GM21390 (cell line): ENCODE measurements around the gene CLMP.

ENCODE experiments used
- ATAC-seq: cut with Tn5 transposase; IDR thresholded peaks from one replicate; pipeline ENCODE4 v1.9.1; 2021; ENCODE audit not compliant: unreplicated experiment

The CLMP gene

GRCh38 chr11:123087657-123088056, 107.4 kb downstream of the CLMP start:
- peak; percentile 99 for ATAC-seq

- no peak for ATAC-seq
Measured at GRCh38 chr11:123086305-123086704, 108.7 kb downstream of the CLMP start.

GRCh38 chr11:123085497-123085896, 109.6 kb downstream of the CLMP start:
- no peak for ATAC-seq

GRCh38 chr11:123084454-123084853, 110.6 kb downstream of the CLMP start:
- ATAC-seq: no peak

GRCh38 chr11:123083623-123084029, 111.4 kb downstream of the CLMP start:
- ATAC-seq: no peak

GRCh38 chr11:123082977-123083376, 112.1 kb downstream of the CLMP start:
- ATAC-seq: no peak

- ATAC-seq: no peak
Measured at GRCh38 chr11:123080015-123080414, 115.0 kb downstream of the CLMP start.

- no peak for ATAC-seq
Measured at GRCh38 chr11:123076484-123076883, 118.6 kb downstream of the CLMP start.

GRCh38 chr11:123073343-123074057, 121.5 kb downstream of the CLMP start:
- ATAC-seq: no peak

- ATAC-seq: no peak
Measured at GRCh38 chr11:123072762-123073161, 122.3 kb downstream of the CLMP start.

GRCh38 chr11:123072332-123072761, 122.7 kb downstream of the CLMP start:
- ATAC-seq: no peak

- peak; percentile 61 for ATAC-seq
Measured at GRCh38 chr11:123069908-123070821, 124.9 kb downstream of the CLMP start.

GRCh38 chr11:123065621-123066020, 129.4 kb downstream of the CLMP start:
- no peak for ATAC-seq

- ATAC-seq: no peak
Measured at GRCh38 chr11:123063826-123064657, 131.0 kb downstream of the CLMP start.

GRCh38 chr11:123062892-123063825, 131.9 kb downstream of the CLMP start:
- ATAC-seq: no peak

GRCh38 chr11:123062158-123062891, 132.7 kb downstream of the CLMP start:
- ATAC-seq: peak; percentile 86

GRCh38 chr11:123061403-123062157, 133.5 kb downstream of the CLMP start, which contains the start of gene HSPA8:
TSS of gene HSPA8 (minus strand) at chr11:123062136. CDS start at chr11:123061324, 812 bp downstream.
- peak; percentile 5 for ATAC-seq

GRCh38 chr11:123060277-123061000, 134.6 kb downstream of the CLMP start:
- no peak for ATAC-seq
